Vagina (tissue), 2 donors: ENCODE data around the gene ARAP3.

Experiments
- POLR2A ChIP-seq, 2 donors: fragments of 450-650 bp; IDR thresholded peaks; one replicate each; pipeline ENCODE4 v1.6.1; 2017; ENCODE audit warnings: antibody characterized with exemption in 2 of 2, mild to moderate bottlenecking in 2 of 2, moderate library complexity in 2 of 2
- POLR2AphosphoS5 ChIP-seq, 2 donors: sonication (generic); formaldehyde crosslinking; IDR thresholded peaks; one replicate each; pipeline ENCODE4 v1.9.0; 2017; ENCODE audit warnings: antibody characterized with exemption in 2 of 2, mild to moderate bottlenecking in 2 of 2, low read depth in 1 of 2; ENCODE audit not compliant: insufficient read depth in 1 of 2
- TF ChIP-seq, protein P1 (sequence below), 3 experiments: fragments of 450-650 bp in 2 of 3; fragments of 200-600 bp in 1 of 3; sonication (generic) in 1 of 3; IDR thresholded peaks; one replicate each; pipeline ENCODE4 v1.5.1; 2017 to 2019; ENCODE audit warnings: antibody characterized with exemption in 3 of 3, mild to moderate bottlenecking in 2 of 3, moderate library complexity in 2 of 3

DNA sequence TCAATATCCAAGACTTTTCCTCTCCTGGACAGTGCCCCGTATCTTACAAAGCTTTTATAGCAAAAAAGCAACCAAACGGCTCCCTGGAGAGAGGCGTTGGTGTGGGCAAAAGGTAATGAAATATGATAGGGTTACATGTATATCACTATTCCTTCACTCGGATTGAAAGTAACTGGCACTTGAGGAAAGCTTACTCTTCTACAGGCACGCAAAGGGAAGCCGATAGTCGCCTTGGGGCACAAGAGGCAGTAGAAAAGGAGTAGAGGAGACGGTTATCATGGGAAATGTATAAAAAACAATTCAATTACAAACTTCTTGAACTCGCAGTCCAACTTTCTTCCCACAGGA is 64.4 kb downstream of the ARAP3 start:
- TF ChIP-seq POLR2A (IDR thresholded peaks at IDR 0.05) (no peak), POLR2AphosphoS5 (IDR thresholded peaks at IDR 0.05; ENCODE audit: insufficient read depth in 1 of 2, low read depth in 1 of 2) (no peak)
- TF ChIP-seq, protein P1, sequence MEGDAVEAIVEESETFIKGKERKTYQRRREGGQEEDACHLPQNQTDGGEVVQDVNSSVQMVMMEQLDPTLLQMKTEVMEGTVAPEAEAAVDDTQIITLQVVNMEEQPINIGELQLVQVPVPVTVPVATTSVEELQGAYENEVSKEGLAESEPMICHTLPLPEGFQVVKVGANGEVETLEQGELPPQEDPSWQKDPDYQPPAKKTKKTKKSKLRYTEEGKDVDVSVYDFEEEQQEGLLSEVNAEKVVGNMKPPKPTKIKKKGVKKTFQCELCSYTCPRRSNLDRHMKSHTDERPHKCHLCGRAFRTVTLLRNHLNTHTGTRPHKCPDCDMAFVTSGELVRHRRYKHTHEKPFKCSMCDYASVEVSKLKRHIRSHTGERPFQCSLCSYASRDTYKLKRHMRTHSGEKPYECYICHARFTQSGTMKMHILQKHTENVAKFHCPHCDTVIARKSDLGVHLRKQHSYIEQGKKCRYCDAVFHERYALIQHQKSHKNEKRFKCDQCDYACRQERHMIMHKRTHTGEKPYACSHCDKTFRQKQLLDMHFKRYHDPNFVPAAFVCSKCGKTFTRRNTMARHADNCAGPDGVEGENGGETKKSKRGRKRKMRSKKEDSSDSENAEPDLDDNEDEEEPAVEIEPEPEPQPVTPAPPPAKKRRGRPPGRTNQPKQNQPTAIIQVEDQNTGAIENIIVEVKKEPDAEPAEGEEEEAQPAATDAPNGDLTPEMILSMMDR (IDR thresholded peaks at IDR 0.05): no peak
